Nephron progenitor cell (in vitro differentiated cells): ENCODE measurements around the gene SLBP.
"Not testable (repeated sequence)": the region's sequence is repeated elsewhere in the genome, so short reads cannot be mapped to it uniquely, and the experiment has no call there.

Experiments
- DNase-seq: peaks from one replicate; pipeline ENCODE4 v3.0.0; 2021
- H3K27ac Mint-ChIP-seq: 2 replicates; pipeline ENCODE4 v1.8.0; 2021; ENCODE audit warnings: mild to moderate bottlenecking, moderate library complexity, mixed read lengths
- H3K27me3 Mint-ChIP-seq: 2 replicates; pipeline ENCODE4 v1.8.0; 2021; ENCODE audit warnings: mild to moderate bottlenecking, low read depth, mixed read lengths; ENCODE audit not compliant: poor library complexity
- H3K36me3 Mint-ChIP-seq: 2 replicates; pipeline ENCODE4 v1.8.0; 2021; ENCODE audit warnings: low read depth, mixed read lengths
- H3K4me1 Mint-ChIP-seq: 2 replicates; pipeline ENCODE4 v1.8.0; 2021; ENCODE audit warnings: mixed read lengths
- H3K4me3 Mint-ChIP-seq: 2 replicates; pipeline ENCODE4 v1.8.0; 2021; ENCODE audit warnings: mild to moderate bottlenecking, moderate library complexity, mixed read lengths
- H3K9me3 Mint-ChIP-seq: 2 replicates; pipeline ENCODE4 v1.8.0; 2021; ENCODE audit warnings: mild to moderate bottlenecking, moderate library complexity, mixed read lengths
- CTCF ChIP-seq: fragments of 200-600 bp; sonication (generic); IDR thresholded peaks from 2 replicates; pipeline ENCODE4 v1.5.0; 2021; ENCODE audit warnings: antibody characterized with exemption

The SLBP gene

GRCh38 chr4:1675136-1675801 is 36.9 kb downstream of the SLBP start:
- H3K36me3 Mint-ChIP-seq = peaks cover under 1% of the 10 kb centered on the region
- no peak for DNase-seq
- H3K4me1 Mint-ChIP-seq = peaks cover 42% of the 10 kb centered on the region
- peaks cover 1% of the 10 kb centered on the region for H3K9me3 Mint-ChIP-seq
- H3K4me3 Mint-ChIP-seq = peak overlapping the region; percentile 55
- H3K27me3 Mint-ChIP-seq = peaks cover 17% of the 10 kb centered on the region
- no peak for TF ChIP-seq CTCF
- peak overlapping the region; percentile 95 for H3K27ac Mint-ChIP-seq

DNA sequence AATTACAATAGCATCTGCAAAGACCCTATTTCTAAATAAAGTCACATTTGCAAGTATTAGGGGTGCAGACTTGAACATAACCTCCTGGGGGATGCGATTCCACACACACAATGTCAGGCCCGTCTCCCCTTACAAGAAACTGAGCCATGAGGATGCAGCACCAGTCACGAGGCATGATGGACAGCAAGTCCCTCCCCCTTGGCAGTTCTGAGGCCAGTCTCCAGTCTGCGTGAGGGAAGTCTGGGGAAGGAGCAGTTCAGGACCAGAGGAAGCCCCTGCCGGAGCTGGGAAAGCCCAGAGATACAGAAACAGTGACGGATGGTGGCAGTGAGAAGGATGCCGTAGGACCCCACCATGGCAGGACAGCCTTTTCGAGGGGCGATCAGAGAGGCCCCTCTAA is 37.4 kb downstream of the SLBP start:
- peaks cover 42% of the 10 kb centered on the region for H3K4me1 Mint-ChIP-seq
- no peaks in the 10 kb centered on the region for H3K9me3 Mint-ChIP-seq
- H3K4me3 Mint-ChIP-seq = peak overlapping the region; percentile 55
- peak overlapping the region; percentile 95 for H3K27ac Mint-ChIP-seq
- DNase-seq = no peak
- TF ChIP-seq CTCF = no peak
- no peaks in the 10 kb centered on the region for H3K36me3 Mint-ChIP-seq
- peaks cover 15% of the 10 kb centered on the region for H3K27me3 Mint-ChIP-seq

GRCh38 chr4:1673671-1674070 is 38.4 kb downstream of the SLBP start:
- no peak overlapping the region for H3K4me3 Mint-ChIP-seq
- no peaks in the 10 kb centered on the region for H3K9me3 Mint-ChIP-seq
- H3K27ac Mint-ChIP-seq = no peak overlapping the region
- peaks cover 46% of the 10 kb centered on the region for H3K4me1 Mint-ChIP-seq
- TF ChIP-seq CTCF = no peak
- H3K27me3 Mint-ChIP-seq = peaks cover 12% of the 10 kb centered on the region
- DNase-seq = no peak
- no peaks in the 10 kb centered on the region for H3K36me3 Mint-ChIP-seq

DNA sequence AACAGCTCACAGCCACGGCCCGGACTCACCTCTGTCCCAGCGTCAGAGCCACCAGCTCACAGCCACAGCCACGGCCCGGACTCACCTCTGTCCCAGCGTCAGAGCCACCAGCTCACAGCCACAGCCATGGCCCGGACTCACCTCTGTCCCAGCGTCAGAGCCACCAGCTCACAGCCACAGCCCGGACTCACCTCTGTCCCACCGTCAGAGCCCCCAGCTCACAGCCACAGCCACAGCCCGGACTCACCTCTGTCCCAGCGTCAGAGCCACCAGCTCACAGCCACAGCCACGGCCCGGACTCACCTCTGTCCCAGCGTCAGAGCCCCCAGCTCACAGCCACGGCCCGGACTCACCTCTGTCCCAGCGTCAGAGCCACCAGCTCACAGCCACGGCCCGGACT is 41.1 kb downstream of the SLBP start:
- Mint-ChIP-seq H3K27me3 (peaks cover 18% of the 10 kb centered on the region), H3K4me1 (peaks cover 23% of the 10 kb centered on the region)
- H3K4me3 Mint-ChIP-seq, DNase-seq, H3K9me3 Mint-ChIP-seq, H3K27ac Mint-ChIP-seq, H3K36me3 Mint-ChIP-seq: not testable (repeated sequence)

- Mint-ChIP-seq H3K27ac (no peak overlapping the region), H3K27me3 (peaks cover 17% of the 10 kb centered on the region), H3K4me3 (no peak overlapping the region), H3K36me3 (no peaks in the 10 kb centered on the region), H3K9me3 (no peaks in the 10 kb centered on the region), H3K4me1 (peaks cover 16% of the 10 kb centered on the region)
- DNase-seq = no peak
- no peak for TF ChIP-seq CTCF
These were observed 41.8 kb downstream of the SLBP start for GRCh38 chr4:1670279-1670678.

- no peak for TF ChIP-seq CTCF
- no peaks in the 10 kb centered on the region for H3K36me3 Mint-ChIP-seq
- no peak for DNase-seq
- peaks cover 17% of the 10 kb centered on the region for H3K27me3 Mint-ChIP-seq
- H3K4me1 Mint-ChIP-seq = peaks cover 11% of the 10 kb centered on the region
- no peak overlapping the region for H3K4me3 Mint-ChIP-seq
- H3K9me3 Mint-ChIP-seq = no peaks in the 10 kb centered on the region
- H3K27ac Mint-ChIP-seq = no peak overlapping the region
These were observed 42.3 kb downstream of the SLBP start for GRCh38 chr4:1669850-1670249.
